K562 (cell line): ENCODE results near the gene MTHFSD. TPM values are rescaled to one million over a fixed set of nuclear protein-coding genes. Genes with fewer than 3 reads are reported as not detected.

Experiments
- ATAC-seq: fragments of 200-7000 bp; cut with Tn5 transposase; 3 replicates; pipeline ENCODE4 v1.9.1; 2020; ENCODE audit warnings: moderate library complexity
- BruUV-seq: library from RNA; stranded (reverse); fragments of 400-500 nt; replicated peaks from 2 replicates; lab custom pipeline; 2021; lab: Mats Ljungman, UMichigan
- CTCF ChIA-PET: fragments of 300-600 bp; formaldehyde crosslinking; extraction: SDS; loops from one replicate; lab custom pipeline; 2021; ENCODE audit warnings: low intra/inter-chr PET ratio; lab: Yijun Ruan, JAX
- POLR2A ChIA-PET: fragments of 300-600, 350-650 bp; sonication (Branson Sonifier 250); formaldehyde crosslinking; extraction: SDS; loops from one replicate; lab custom pipeline; 2021; ENCODE audit warnings: antibody characterized with exemption, inconsistent platforms; lab: Yijun Ruan, JAX
- DNase-seq, 4 experiments: peaks; one replicate each; pipeline versions ENCODE4 v3.0.0 to v3.0.0-alpha.2; 2011 to 2018; ENCODE audit warnings: low spot score in 3 of 4, mixed read lengths in 3 of 4; ENCODE audit errors: extremely low read depth in 1 of 4
- FAIRE-seq: peaks from 2 replicates; lab custom pipeline; 2011; peaks lifted over from hg19 to GRCh38; lab: Jason Lieb, UNC
- H2AFZ ChIP-seq: 2 replicates; pipeline ENCODE4 v1.6.0; 2011; ENCODE audit warnings: low read depth, low read length, control low read depth, inconsistent platforms
- H3K27ac ChIP-seq: fragments of 200-600 bp; 3 replicates; pipeline ENCODE4 v1.8.0; 2011; ENCODE audit warnings: low read depth, mild to moderate bottlenecking, control low read depth, inconsistent platforms, low read length, moderate library complexity, mixed read lengths; ENCODE audit errors: extremely low read depth
- H3K27me3 ChIP-seq, 2 experiments: fragments of 300-600 bp in 1 of 2; 2 replicates in 1 of 2; 3 replicates in 1 of 2; pipeline versions ENCODE4 v1.6.0 to v1.8.0; 2011; ENCODE audit warnings: inconsistent platforms in 2 of 2, low read length in 2 of 2, mild to moderate bottlenecking in 1 of 2, mixed read lengths in 1 of 2, moderate library complexity in 1 of 2; ENCODE audit not compliant: control insufficient read depth in 2 of 2, insufficient read depth in 2 of 2
- H3K36me3 ChIP-seq: fragments of 300-600 bp; 3 replicates; pipeline ENCODE4 v1.8.0; 2011; ENCODE audit warnings: mild to moderate bottlenecking, low read length, inconsistent platforms; ENCODE audit not compliant: control insufficient read depth, insufficient read depth
- H3K4me1 ChIP-seq, 2 experiments: fragments of 200-600 bp in 1 of 2; replicated peaks in 1 of 2; 2 replicates in 1 of 2; 3 replicates in 1 of 2; pipeline versions ENCODE4 v1.5.1 to v1.8.0; 2011; ENCODE audit warnings: inconsistent platforms in 2 of 2, low read length in 2 of 2, mild to moderate bottlenecking in 1 of 2, mixed read lengths in 1 of 2, moderate library complexity in 1 of 2; ENCODE audit not compliant: control insufficient read depth in 2 of 2, insufficient read depth in 2 of 2
- H3K4me2 ChIP-seq: 2 replicates; pipeline ENCODE4 v1.6.1; 2011; ENCODE audit warnings: low read length, control low read depth, inconsistent platforms, mixed read lengths; ENCODE audit not compliant: insufficient read depth
- H3K4me3 ChIP-seq: fragments of 200-600 bp; sonication (generic), shearing (Covaris generic); 2 replicates; pipeline ENCODE4 v1.5.1; 2016; ENCODE audit warnings: control low read depth, inconsistent platforms
- H3K79me2 ChIP-seq: fragments of 200-600 bp; 3 replicates; pipeline ENCODE4 v1.8.0; 2011; ENCODE audit warnings: low read length, inconsistent platforms; ENCODE audit not compliant: control insufficient read depth, insufficient read depth
- H3K9ac ChIP-seq, 2 experiments: 2 replicates each; pipeline versions ENCODE4 v1.6.0 to v1.6.1; 2011; ENCODE audit warnings: low read depth in 2 of 2, low read length in 2 of 2, control low read depth in 1 of 2, inconsistent platforms in 1 of 2, mild to moderate bottlenecking in 1 of 2, mixed read lengths in 1 of 2; ENCODE audit not compliant: insufficient read depth in 1 of 2
- H3K9me1 ChIP-seq: one replicate; pipeline ENCODE4 v1.6.0; 2011; ENCODE audit warnings: inconsistent platforms, mild to moderate bottlenecking, low read length, moderate library complexity; ENCODE audit not compliant: control insufficient read depth, insufficient read depth
- H3K9me3 ChIP-seq: replicated peaks from 2 replicates; pipeline ENCODE4 v1.5.1; 2011; ENCODE audit warnings: low read depth, low read length, inconsistent platforms; ENCODE audit not compliant: control insufficient read depth, insufficient read depth
- H4K20me1 ChIP-seq: replicated peaks from 2 replicates; pipeline ENCODE4 v1.6.1; 2011; ENCODE audit warnings: low read length, inconsistent platforms, mixed read lengths; ENCODE audit not compliant: control insufficient read depth, insufficient read depth
- CBX1 ChIP-seq: sonication (generic); IDR thresholded peaks from 2 replicates; pipeline ENCODE4 v1.6.1; 2016; ENCODE audit warnings: antibody characterized with exemption, low read depth, mild to moderate bottlenecking
- EHMT2 ChIP-seq: fragments of 450-650 bp; IDR thresholded peaks from 2 replicates; pipeline ENCODE4 v1.6.1; 2018; ENCODE audit warnings: antibody characterized with exemption
- NFIC ChIP-seq: fragments of 450-650 bp; IDR thresholded peaks from 2 replicates; pipeline ENCODE4 v1.6.1; 2017; ENCODE audit warnings: mild to moderate bottlenecking, inconsistent platforms
- NR2C2 ChIP-seq, 2 experiments: fragments of 200-800 bp in 1 of 2; sonication (Bioruptor generic) in 1 of 2; sonication (generic) in 1 of 2; formaldehyde crosslinking in 1 of 2; IDR thresholded peaks; 2 replicates each; pipeline versions ENCODE4 v1.6.1 to v1.8.0; 2016 to 2022; ENCODE audit warnings: mild to moderate bottlenecking in 1 of 2, missing compliant biosample characterization in 1 of 2, missing genetic modification characterization in 1 of 2, missing genetic modification reagents in 1 of 2
- SMAD3 ChIP-seq: fragments of 450-650 bp; formaldehyde crosslinking; conservative IDR thresholded peaks from 2 replicates; pipeline ENCODE4 v1.4.0; 2020; ENCODE audit warnings: mild to moderate bottlenecking
- STAG1 ChIP-seq: sonication (generic); formaldehyde crosslinking; IDR thresholded peaks from 2 replicates; pipeline ENCODE4 v1.5.0; 2020; ENCODE audit warnings: missing genetic modification reagents, borderline replicate concordance
- ZFP36 ChIP-seq: fragments of 150-350 bp; IDR thresholded peaks from 2 replicates; pipeline ENCODE4 v1.6.1; 2018; ENCODE audit warnings: low read length, low read depth; ENCODE audit not compliant: partially characterized antibody
- ZNF408 ChIP-seq: fragments of 250-450 bp; sonication (Bioruptor Pico); IDR thresholded peaks from 2 replicates; pipeline ENCODE4 v1.4.0; 2020; ENCODE audit warnings: low read depth, mild to moderate bottlenecking, moderate library complexity
- ZNF79 ChIP-seq: fragments of 250-450 bp; sonication (Bioruptor Pico); IDR thresholded peaks from 2 replicates; pipeline ENCODE4 v1.4.0; 2020; ENCODE audit warnings: low read depth, mild to moderate bottlenecking, moderate library complexity
- WGBS: fragments of 100-300 bp; shearing (Covaris generic); methylation state at CpG from one replicate; pipeline ENCODE4 v1.1.6; 2016; ENCODE audit warnings: low coverage, mixed read lengths; ENCODE audit not compliant: insufficient coverage; ENCODE audit errors: missing lambda C conversion rate; 5-methylcytosine and 5-hydroxymethylcytosine counted together
- in situ Hi-C: fragments of 300-500 bp; cut with MboI; formaldehyde crosslinking; loops from 4 replicates; pipeline ENCODE4 v1.15.0; 2018; ENCODE audit warnings: inconsistent platforms, mixed read lengths
- intact Hi-C: fragments of 100-400 bp; cut with micrococcal nuclease; formaldehyde crosslinking; loops from 2 replicates; pipeline ENCODE4 v1.14.2; 2022
- polyA plus RNA-seq, 8 experiments: library from polyadenylated mRNA; depleted of rRNA in 4 of 8; stranded (reverse) in 5 of 8; unstranded in 3 of 8; fragments of >200 nt; fragmentation: Nextera tagmentation in 2 of 8; fragmentation: Illumina TruSeq in 1 of 8; extraction: Ambion mirVana in 2 of 8; extraction: Trizol in 1 of 8; gene quantifications; 2 replicates each; pipeline versions ENCODE4 v1.2.1 to v1.2.3, GENCODE V29; 2011 to 2014; ENCODE audit warnings: inconsistent platforms in 1 of 8, missing spikeins in 1 of 8
- total RNA-seq, 7 experiments: library from RNA; depleted of rRNA in 6 of 7; stranded (reverse); fragments of >200 nt in 6 of 7; fragmentation: Illumina TruSeq in 2 of 7; extraction: Trizol in 2 of 7; gene quantifications; 2 replicates each; pipeline versions ENCODE4 v1.2.1 to v1.2.3, GENCODE V29; 2011 to 2021; ENCODE audit warnings: low replicate concordance in 1 of 7
- TF ChIP-seq, protein P1 (sequence below): sonication (generic); formaldehyde crosslinking; IDR thresholded peaks from 2 replicates; pipeline ENCODE4 v1.8.1; 2023; ENCODE audit warnings: mild to moderate bottlenecking, missing genetic modification reagents
- TF ChIP-seq, protein P2 (sequence below): fragments of 250-450 bp; sonication (Bioruptor Pico); IDR thresholded peaks from 2 replicates; pipeline ENCODE4 v1.4.0; 2020; ENCODE audit warnings: borderline replicate concordance

The MTHFSD gene
- total and polyA plus RNA-seq, 9 of the 15 experiments (the other 6 are each of a cell fraction or from before 2014, with no cell fraction given), result 3.2 to 20.2 (median 12.0) TPM

DNA sequence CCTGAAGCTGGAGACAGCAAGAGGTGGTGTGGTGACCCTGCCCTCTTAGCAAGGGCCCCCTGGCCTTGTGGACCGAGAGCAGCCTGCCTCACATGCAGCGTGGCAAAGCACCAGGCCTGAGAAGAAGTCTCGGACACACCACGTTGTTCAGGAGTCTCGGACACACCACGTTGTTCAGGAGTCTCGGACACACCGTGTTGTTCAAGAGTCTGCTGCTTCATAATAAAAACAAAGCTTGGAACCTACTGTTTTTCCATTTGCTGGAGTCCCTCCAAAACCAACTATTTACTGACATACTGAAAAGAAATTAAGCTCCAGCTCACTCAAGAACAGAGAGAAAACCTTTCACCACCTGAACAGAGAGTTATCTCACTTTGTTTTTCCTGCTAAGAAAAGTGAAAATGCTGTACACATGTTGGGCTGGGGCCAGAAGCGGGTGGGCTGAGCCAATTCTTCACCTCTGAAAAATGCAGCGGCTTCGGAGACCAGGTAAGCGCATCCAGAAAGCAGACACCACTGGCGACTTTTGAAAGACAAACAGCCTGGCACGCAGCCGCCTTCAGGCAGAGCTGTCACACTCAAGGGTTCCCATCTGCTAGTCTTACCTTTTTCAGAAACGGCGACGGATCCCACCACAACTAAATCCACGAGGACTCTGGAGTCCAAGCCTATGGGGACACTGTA is 8.9 kb downstream of the MTHFSD start (continued):
- TF ChIP-seq ZFP36, result no peak
- no peak for TF ChIP-seq NFIC
- TF ChIP-seq NR2C2 (CRISPR knock-in tag; IDR thresholded peaks at IDR 0.05), result no peak
- TF ChIP-seq NR2C2 (tag; IDR thresholded peaks at IDR 0.05), result no peak
- TF ChIP-seq ZNF79 (CRISPR knock-in tag), result no peak
- no peak for TF ChIP-seq SMAD3 (CRISPR knock-in tag)
- no peak for TF ChIP-seq CBX1

- WGBS, result 82% methylated on average over 7 of the region's 12 CpGs
- Histone ChIP-seq H2AFZ (no peak overlapping the region), H3K9me1 (peaks cover 3% of the 10 kb centered on the region), H3K9me3 (no peaks in the 10 kb centered on the region), H3K4me1 (no peaks in the 10 kb centered on the region), H3K9ac (no peak overlapping the region), H3K27me3 (no peaks in the 10 kb centered on the region), H4K20me1 (no peaks in the 10 kb centered on the region), H3K4me2 (no peak overlapping the region), H3K27ac (no peak overlapping the region), H3K79me2 (no peaks in the 10 kb centered on the region), H3K36me3 (peaks cover 28% of the 10 kb centered on the region; the same call in 2 of the 3 replicates), H3K4me3 (no peak overlapping the region)
- no peak for ATAC-seq
- CTCF ChIA-PET, result no interaction called here
- no peak for DNase-seq
- BruUV-seq, result no TSS peak
- POLR2A ChIA-PET, result interaction anchor here (1.1 kb wide), 1 partner anchor 501 kb away, joined by 4 read pairs; no protein-coding TSS in a partner anchor
- FAIRE-seq, result no peak
- intact Hi-C loops (no loop called here), in situ Hi-C loops (no loop called here)
- TF ChIP-seq EHMT2, result no peak
- TF ChIP-seq, protein P1, sequence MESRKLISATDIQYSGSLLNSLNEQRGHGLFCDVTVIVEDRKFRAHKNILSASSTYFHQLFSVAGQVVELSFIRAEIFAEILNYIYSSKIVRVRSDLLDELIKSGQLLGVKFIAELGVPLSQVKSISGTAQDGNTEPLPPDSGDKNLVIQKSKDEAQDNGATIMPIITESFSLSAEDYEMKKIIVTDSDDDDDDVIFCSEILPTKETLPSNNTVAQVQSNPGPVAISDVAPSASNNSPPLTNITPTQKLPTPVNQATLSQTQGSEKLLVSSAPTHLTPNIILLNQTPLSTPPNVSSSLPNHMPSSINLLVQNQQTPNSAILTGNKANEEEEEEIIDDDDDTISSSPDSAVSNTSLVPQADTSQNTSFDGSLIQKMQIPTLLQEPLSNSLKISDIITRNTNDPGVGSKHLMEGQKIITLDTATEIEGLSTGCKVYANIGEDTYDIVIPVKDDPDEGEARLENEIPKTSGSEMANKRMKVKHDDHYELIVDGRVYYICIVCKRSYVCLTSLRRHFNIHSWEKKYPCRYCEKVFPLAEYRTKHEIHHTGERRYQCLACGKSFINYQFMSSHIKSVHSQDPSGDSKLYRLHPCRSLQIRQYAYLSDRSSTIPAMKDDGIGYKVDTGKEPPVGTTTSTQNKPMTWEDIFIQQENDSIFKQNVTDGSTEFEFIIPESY, result no peak
- TF ChIP-seq, protein P2, sequence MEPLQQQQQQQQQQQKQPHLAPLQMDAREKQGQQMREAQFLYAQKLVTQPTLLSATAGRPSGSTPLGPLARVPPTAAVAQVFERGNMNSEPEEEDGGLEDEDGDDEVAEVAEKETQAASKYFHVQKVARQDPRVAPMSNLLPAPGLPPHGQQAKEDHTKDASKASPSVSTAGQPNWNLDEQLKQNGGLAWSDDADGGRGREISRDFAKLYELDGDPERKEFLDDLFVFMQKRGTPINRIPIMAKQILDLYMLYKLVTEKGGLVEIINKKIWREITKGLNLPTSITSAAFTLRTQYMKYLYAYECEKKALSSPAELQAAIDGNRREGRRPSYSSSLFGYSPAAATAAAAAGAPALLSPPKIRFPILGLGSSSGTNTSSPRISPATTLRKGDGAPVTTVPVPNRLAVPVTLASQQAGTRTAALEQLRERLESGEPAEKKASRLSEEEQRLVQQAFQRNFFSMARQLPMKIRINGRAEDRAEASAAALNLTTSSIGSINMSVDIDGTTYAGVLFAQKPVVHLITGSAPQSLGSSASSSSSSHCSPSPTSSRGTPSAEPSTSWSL (CRISPR knock-in tag), result no peak
- no peak for TF ChIP-seq ZNF408
- no peak for TF ChIP-seq STAG1 (CRISPR knock-in tag)
Observed at GRCh38 chr16:86545481-86545880, 9.6 kb downstream of the MTHFSD start.
